Superior temporal gyrus (tissue), 1 donor: ENCODE data around the gene IFTAP.

ENCODE experiments used
- DNase-seq: peaks from one replicate; pipeline ENCODE4 v3.0.0-alpha.2; 2016; ENCODE audit errors: extremely low spot score

IFTAP gene

GRCh38 chr11:36598051-36598450 is 3.7 kb downstream of the IFTAP start, which contains the start of gene RAG2:
RAG2 (minus strand) TSS chr11:36598236; CDS start chr11:36594168, 4,068 bp downstream.
- no peak for DNase-seq

GRCh38 chr11:36600180-36600579 is 5.9 kb downstream of the IFTAP start:
- DNase-seq: no peak

GRCh38 chr11:36601155-36601554 is 6.9 kb downstream of the IFTAP start:
- no peak for DNase-seq

- no peak for DNase-seq
These were observed 7.8 kb downstream of the IFTAP start for GRCh38 chr11:36602135-36602534.

GRCh38 chr11:36605221-36606216 is 11.2 kb downstream of the IFTAP start:
- DNase-seq: no peak

- no peak for DNase-seq
These were observed 14.3 kb downstream of the IFTAP start for GRCh38 chr11:36608491-36609199.

- DNase-seq: no peak
These were observed 15.1 kb downstream of the IFTAP start for GRCh38 chr11:36609383-36609782.

- no peak for DNase-seq
These were observed 21.5 kb downstream of the IFTAP start for GRCh38 chr11:36615826-36616225.

GRCh38 chr11:36617543-36618362 is 23.5 kb downstream of the IFTAP start:
- no peak for DNase-seq

GRCh38 chr11:36618363-36619047 is 24.2 kb downstream of the IFTAP start:
- DNase-seq: peak; percentile 19

- DNase-seq: peak; percentile 33
These were observed 25.2 kb downstream of the IFTAP start for GRCh38 chr11:36619502-36619901.

- DNase-seq: no peak
These were observed 25.9 kb downstream of the IFTAP start for GRCh38 chr11:36620246-36620645.

- peak; percentile 53 for DNase-seq
These were observed 28.3 kb downstream of the IFTAP start for GRCh38 chr11:36622431-36623136.

- DNase-seq: no peak
These were observed 29.2 kb downstream of the IFTAP start for GRCh38 chr11:36623494-36623893.

- no peak for DNase-seq
These were observed 32.7 kb downstream of the IFTAP start for GRCh38 chr11:36627006-36627405.

- no peak for DNase-seq
These were observed 33.2 kb downstream of the IFTAP start for GRCh38 chr11:36627471-36627870.

- no peak for DNase-seq
These were observed 33.8 kb downstream of the IFTAP start for GRCh38 chr11:36628141-36628540.

- DNase-seq: no peak
These were observed 34.5 kb downstream of the IFTAP start for GRCh38 chr11:36628765-36629244.

GRCh38 chr11:36631774-36632173 is 37.5 kb downstream of the IFTAP start:
- no peak for DNase-seq
